IPS DF 4.7 (cell line): ENCODE measurements around the gene MATCAP1.

Source experiments
- DNase-seq: peaks from one replicate; pipeline ENCODE4 v3.0.0-alpha.2; 2013; ENCODE audit warnings: low spot score; ENCODE audit errors: extremely low read depth

Gene MATCAP1

GRCh38 chr16:67208154-67208896 lies 24.6 kb upstream of the MATCAP1 start:
- no peak for DNase-seq

- no peak for DNase-seq
Observed at GRCh38 chr16:67207249-67208091, 23.7 kb upstream of the MATCAP1 start.

GRCh38 chr16:67206838-67207248 lies 23.1 kb upstream of the MATCAP1 start:
- no peak for DNase-seq

GRCh38 chr16:67206129-67206837 lies 22.5 kb upstream of the MATCAP1 start:
- no peak for DNase-seq

- no peak for DNase-seq
Observed at GRCh38 chr16:67204076-67204475, 20.3 kb upstream of the MATCAP1 start.

- DNase-seq = no peak
Observed at GRCh38 chr16:67202956-67203493, 19.3 kb upstream of the MATCAP1 start.

GRCh38 chr16:67202426-67202825 lies 18.7 kb upstream of the MATCAP1 start:
- no peak for DNase-seq

GRCh38 chr16:67201411-67202345 lies 17.9 kb upstream of the MATCAP1 start:
- no peak for DNase-seq

GRCh38 chr16:67200491-67200890 lies 16.7 kb upstream of the MATCAP1 start:
- no peak for DNase-seq

- no peak for DNase-seq
Observed at GRCh38 chr16:67199808-67200198, 16.0 kb upstream of the MATCAP1 start.

GRCh38 chr16:67199011-67199807 lies 15.4 kb upstream of the MATCAP1 start, which contains the start of gene ELMO3:
ELMO3 (plus strand) TSS chr16:67199131; CDS start chr16:67199327, 196 bp downstream.
- no peak for DNase-seq

GRCh38 chr16:67198238-67198734 lies 14.5 kb upstream of the MATCAP1 start:
- DNase-seq = no peak

GRCh38 chr16:67197704-67198103 lies 13.9 kb upstream of the MATCAP1 start:
- DNase-seq = no peak

GRCh38 chr16:67196881-67197280 lies 13.1 kb upstream of the MATCAP1 start:
- no peak for DNase-seq

- DNase-seq = no peak
Observed at GRCh38 chr16:67195676-67196075, 11.9 kb upstream of the MATCAP1 start.

- no peak for DNase-seq
Observed at GRCh38 chr16:67194260-67194659, 10.5 kb upstream of the MATCAP1 start.

- DNase-seq = no peak
Observed at GRCh38 chr16:67193536-67193935, 9.8 kb upstream of the MATCAP1 start.

- DNase-seq = no peak
Observed at GRCh38 chr16:67192781-67193361, 9.1 kb upstream of the MATCAP1 start.
